ENCODE results near the gene USP30.

USP30 gene

DNA sequence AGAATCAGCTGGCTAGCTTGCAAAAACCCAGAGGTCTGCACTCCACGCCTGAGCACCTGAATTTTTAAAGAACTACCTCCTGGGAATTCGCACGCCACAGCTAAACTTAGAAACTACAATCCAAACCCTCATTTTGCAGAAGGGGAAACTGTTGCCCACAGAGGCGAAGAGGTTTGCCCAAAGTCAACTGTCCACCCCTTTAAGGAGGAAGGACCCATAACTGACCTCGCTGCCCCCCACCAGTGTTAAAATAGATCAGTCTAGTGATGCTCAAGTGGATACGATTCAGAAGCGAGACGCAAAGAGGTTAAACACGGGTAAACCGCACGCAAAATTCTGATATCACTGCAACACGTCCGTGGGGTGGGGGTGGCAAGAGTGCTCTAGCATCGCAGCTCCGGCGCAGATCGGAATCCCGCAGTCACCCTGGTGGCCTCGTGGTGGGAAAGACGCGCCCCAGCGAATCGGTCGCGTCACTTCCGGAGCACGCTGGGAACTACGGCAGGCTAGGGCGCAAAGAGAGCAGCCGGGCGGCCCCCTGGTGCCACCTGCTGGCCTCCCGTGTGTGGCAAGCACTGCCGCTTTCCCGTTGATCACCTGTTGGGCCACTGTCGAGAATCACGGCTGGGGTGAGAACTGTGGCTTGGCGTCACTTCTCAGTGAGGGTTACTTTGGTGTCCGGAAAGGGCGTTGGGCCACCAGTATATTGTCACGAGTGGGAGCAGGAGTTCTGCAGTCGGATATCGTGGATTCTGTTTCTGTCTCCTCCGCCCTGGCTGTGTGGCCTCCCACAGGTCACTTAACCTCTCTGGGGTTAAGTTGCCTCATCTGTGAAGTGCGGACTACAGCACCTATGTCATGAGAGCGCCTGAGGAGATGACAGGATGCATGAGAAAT, 40.9 kb downstream of the USP30 start, which contains the start of gene ALKBH2:
Gene ALKBH2, minus strand, starts transcription at position 451 of the 897 bp plus-strand sequence. CDS start 686 bp downstream, outside the sequence.
- Histone ChIP-seq H3K27me3 (no peaks in the 10 kb centered on the region), H3K27ac (peak within 1 kb of the TSS; percentile 69), H3K9ac (peak within 1 kb of the TSS; percentile 71)

GRCh38 chr12:109097140-109097434, 44.7 kb downstream of the USP30 start:
- no peak for TF ChIP-seq Cebpa-rat (IDR thresholded peaks at IDR 0.05)
- Histone ChIP-seq H3K4me2 (peak overlapping the region; percentile 98), H3K27ac (no peak overlapping the region), H4K20me1 (peaks cover 18% of the 10 kb centered on the region; the same call in 1 of the 2 replicates), H3K27me3 (no peaks in the 10 kb centered on the region), H3K9ac (peak overlapping the region; percentile 85), H3K36me3 (peaks cover 29% of the 10 kb centered on the region), H3K9me3 (no peaks in the 10 kb centered on the region), H3K4me1 (peaks cover 46% of the 10 kb centered on the region), H3K4me3 (peak overlapping the region; percentile 95)

More for the DNA sequence above, 40.9 kb downstream of the USP30 start, which contains the start of gene ALKBH2:
- Histone ChIP-seq H3K9me3 (no peaks in the 10 kb centered on the region), H3K4me2 (peak within 1 kb of the TSS; percentile 94), H3K36me3 (peaks cover 34% of the 10 kb centered on the region), H3K4me3 (peak within 1 kb of the TSS; percentile 64), H4K20me1 (0 out of 2 replicates have a peak, but pooled peaks cover 5% of the 10 kb centered on the region), H3K4me1 (peaks cover 68% of the 10 kb centered on the region)
- TF ChIP-seq Cebpa-rat (IDR thresholded peaks at IDR 0.05): no peak

DNA sequence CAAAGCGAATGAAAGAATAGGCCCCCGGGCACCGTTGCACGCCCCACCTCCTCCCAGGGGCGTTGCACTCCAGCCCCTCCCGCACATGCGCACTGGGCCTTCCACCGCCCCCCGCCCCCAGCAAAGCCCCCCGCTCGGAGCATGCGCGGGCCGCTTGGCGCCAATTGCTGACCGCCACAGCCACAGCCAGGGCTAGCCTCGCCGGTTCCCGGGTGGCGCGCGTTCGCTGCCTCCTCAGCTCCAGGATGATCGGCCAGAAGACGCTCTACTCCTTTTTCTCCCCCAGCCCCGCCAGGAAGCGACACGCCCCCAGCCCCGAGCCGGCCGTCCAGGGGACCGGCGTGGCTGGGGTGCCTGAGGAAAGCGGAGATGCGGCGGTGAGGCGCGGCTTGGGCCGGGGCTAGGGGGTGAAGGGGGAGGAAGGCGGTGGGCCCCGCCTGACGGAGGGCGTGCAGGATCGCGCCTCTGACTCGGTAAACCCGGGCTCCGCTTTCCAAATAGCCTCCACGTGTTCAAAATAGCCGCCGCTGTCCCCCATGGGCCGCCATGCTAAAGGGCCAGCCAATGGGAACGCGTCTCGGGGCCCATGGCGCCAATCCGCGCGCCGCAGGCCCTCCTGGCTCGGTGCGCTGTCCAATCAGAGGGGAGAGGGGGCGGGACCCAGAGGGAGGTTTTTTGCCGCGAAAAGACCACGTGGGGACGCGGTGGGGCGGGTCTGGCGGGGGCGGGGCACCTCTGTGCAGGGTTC, 45.2 kb downstream of the USP30 start, which contains the start of gene UNG:
Gene UNG, plus strand, starts transcription at position 163 of the 748 bp plus-strand sequence. Its CDS starts 83 bp downstream, at position 246.
- Histone ChIP-seq H4K20me1 (peaks cover 23% of the 10 kb centered on the region; the same call in 1 of the 2 replicates), H3K27me3 (no peaks in the 10 kb centered on the region), H3K4me2 (peak within 1 kb of the TSS; percentile 98), H3K36me3 (peaks cover 34% of the 10 kb centered on the region), H3K9me3 (no peaks in the 10 kb centered on the region), H3K9ac (peak within 1 kb of the TSS; percentile 86), H3K4me1 (peaks cover 41% of the 10 kb centered on the region), H3K4me3 (peak within 1 kb of the TSS; percentile 95), H3K27ac (peak within 1 kb of the TSS; percentile 83)
- no peak for TF ChIP-seq Cebpa-rat (IDR thresholded peaks at IDR 0.05)

DNA sequence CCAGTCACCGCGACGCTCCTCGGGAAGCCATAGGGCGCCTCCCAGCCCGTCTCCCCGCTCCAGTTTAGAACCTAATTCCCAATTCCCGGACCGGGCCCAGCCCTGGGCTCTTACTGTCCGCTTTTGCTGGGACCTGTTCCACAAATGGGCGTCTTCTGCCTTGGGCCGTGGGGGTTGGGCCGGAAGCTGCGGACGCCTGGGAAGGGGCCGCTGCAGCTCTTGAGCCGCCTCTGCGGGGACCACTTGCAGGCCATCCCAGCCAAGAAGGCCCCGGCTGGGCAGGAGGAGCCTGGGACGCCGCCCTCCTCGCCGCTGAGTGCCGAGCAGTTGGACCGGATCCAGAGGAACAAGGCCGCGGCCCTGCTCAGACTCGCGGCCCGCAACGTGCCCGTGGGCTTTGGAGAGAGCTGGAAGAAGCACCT, 45.8 kb downstream of the USP30 start:
- peaks cover 40% of the 10 kb centered on the region for H3K36me3 ChIP-seq
- TF ChIP-seq Cebpa-rat (IDR thresholded peaks at IDR 0.05): no peak

DNA sequence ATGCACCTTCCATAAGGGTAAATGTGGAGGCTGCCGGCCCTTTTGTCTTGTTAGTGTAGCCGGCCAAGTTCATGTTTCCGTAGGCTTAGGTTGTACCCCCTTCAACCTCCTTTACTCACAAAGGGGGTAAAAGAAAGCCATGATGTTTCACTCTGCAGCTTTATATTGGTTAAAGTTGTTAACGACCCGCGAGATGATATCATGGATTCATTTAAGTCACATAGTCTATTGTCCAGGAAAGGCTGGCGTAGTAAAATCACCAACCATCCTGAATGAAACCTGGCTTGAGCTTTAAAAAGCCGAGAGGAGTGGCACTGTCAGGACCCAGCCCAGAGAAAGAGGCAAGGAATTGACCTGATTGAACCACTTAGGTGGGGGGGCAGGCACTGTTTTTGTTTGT, 46.3 kb downstream of the USP30 start:
- H4K20me1 ChIP-seq: peaks cover 23% of the 10 kb centered on the region; the same call in 1 of the 2 replicates
- H3K27me3 ChIP-seq: no peaks in the 10 kb centered on the region
- no peaks in the 10 kb centered on the region for H3K9me3 ChIP-seq
- H3K9ac ChIP-seq: peak overlapping the region; percentile 86
- peak overlapping the region; percentile 95 for H3K4me3 ChIP-seq
- TF ChIP-seq Cebpa-rat (IDR thresholded peaks at IDR 0.05): no peak
- peaks cover 44% of the 10 kb centered on the region for H3K36me3 ChIP-seq
- peaks cover 32% of the 10 kb centered on the region for H3K4me1 ChIP-seq
- peak overlapping the region; percentile 76 for H3K27ac ChIP-seq
- H3K4me2 ChIP-seq: peak overlapping the region; percentile 98

More for the DNA sequence above, 45.8 kb downstream of the USP30 start:
- Histone ChIP-seq H3K9ac (peak overlapping the region; percentile 86), H3K4me2 (peak overlapping the region; percentile 98), H3K9me3 (no peaks in the 10 kb centered on the region), H3K27me3 (no peaks in the 10 kb centered on the region), H3K27ac (peak overlapping the region; percentile 76), H4K20me1 (peaks cover 23% of the 10 kb centered on the region; the same call in 1 of the 2 replicates), H3K4me3 (peak overlapping the region; percentile 95), H3K4me1 (peaks cover 35% of the 10 kb centered on the region)

- no peak overlapping the region for H3K27ac ChIP-seq
- H3K27me3 ChIP-seq: no peaks in the 10 kb centered on the region
- peaks cover 23% of the 10 kb centered on the region; the same call in 1 of the 2 replicates for H4K20me1 ChIP-seq
- no peak for TF ChIP-seq Cebpa-rat (IDR thresholded peaks at IDR 0.05)
- H3K4me1 ChIP-seq: peaks cover 27% of the 10 kb centered on the region
- H3K36me3 ChIP-seq: peaks cover 53% of the 10 kb centered on the region
- peak overlapping the region; percentile 86; the same call in 1 of the 2 replicates for H3K9ac ChIP-seq
- peak overlapping the region; percentile 95 for H3K4me3 ChIP-seq
- H3K9me3 ChIP-seq: no peaks in the 10 kb centered on the region
- peak overlapping the region; percentile 98 for H3K4me2 ChIP-seq
Observed at GRCh38 chr12:109099431-109100020, 47.1 kb downstream of the USP30 start.

- H4K20me1 ChIP-seq: peaks cover 32% of the 10 kb centered on the region; the same call in 1 of the 2 replicates
- peaks cover 65% of the 10 kb centered on the region for H3K36me3 ChIP-seq
- H3K4me3 ChIP-seq: no peak overlapping the region
- no peak overlapping the region for H3K9ac ChIP-seq
- peaks cover 27% of the 10 kb centered on the region for H3K4me1 ChIP-seq
- no peaks in the 10 kb centered on the region for H3K27me3 ChIP-seq
- H3K9me3 ChIP-seq: no peaks in the 10 kb centered on the region
- H3K4me2 ChIP-seq: no peak overlapping the region
- H3K27ac ChIP-seq: no peak overlapping the region
- TF ChIP-seq Cebpa-rat (IDR thresholded peaks at IDR 0.05): no peak
Observed at GRCh38 chr12:109100741-109101140, 48.4 kb downstream of the USP30 start.

DNA sequence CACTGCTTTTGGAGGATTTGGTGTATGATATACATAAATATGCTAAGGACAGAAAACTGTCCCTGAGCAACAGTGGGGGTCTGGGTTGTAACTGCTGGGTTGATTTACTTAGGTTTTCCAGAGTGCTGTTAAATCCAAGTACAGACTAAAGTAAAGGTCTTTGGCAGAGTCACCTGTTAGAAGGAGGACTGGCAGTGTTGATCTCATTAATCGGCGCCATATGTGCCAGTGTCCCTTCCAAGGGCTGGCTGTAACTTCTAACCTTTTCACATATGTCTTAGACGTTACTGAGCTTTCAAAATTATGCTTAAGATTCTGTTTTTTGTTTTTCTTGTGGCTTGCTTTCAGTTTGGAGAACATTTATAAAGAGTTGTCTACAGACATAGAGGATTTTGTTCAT, 50.1 kb downstream of the USP30 start:
- no peak overlapping the region for H3K4me2 ChIP-seq
- no peak overlapping the region for H3K27ac ChIP-seq
- H3K36me3 ChIP-seq: peaks cover 81% of the 10 kb centered on the region
- no peak for TF ChIP-seq Cebpa-rat (IDR thresholded peaks at IDR 0.05)
- peaks cover 40% of the 10 kb centered on the region; the same call in 1 of the 2 replicates for H4K20me1 ChIP-seq
- no peak overlapping the region for H3K9ac ChIP-seq
- no peaks in the 10 kb centered on the region for H3K27me3 ChIP-seq
- H3K4me3 ChIP-seq: no peak overlapping the region
- H3K9me3 ChIP-seq: no peaks in the 10 kb centered on the region
- peaks cover 17% of the 10 kb centered on the region for H3K4me1 ChIP-seq

GRCh38 chr12:109105176-109105575, 52.8 kb downstream of the USP30 start:
- H3K36me3 ChIP-seq: peaks cover 98% of the 10 kb centered on the region
- no peaks in the 10 kb centered on the region for H3K27me3 ChIP-seq
- no peak overlapping the region for H3K27ac ChIP-seq
- no peak for TF ChIP-seq Cebpa-rat (IDR thresholded peaks at IDR 0.05)
- no peak overlapping the region for H3K9ac ChIP-seq
- H4K20me1 ChIP-seq: peaks cover 28% of the 10 kb centered on the region; the same call in 1 of the 2 replicates
- no peaks in the 10 kb centered on the region for H3K9me3 ChIP-seq
- no peaks in the 10 kb centered on the region for H3K4me1 ChIP-seq
- no peak overlapping the region for H3K4me3 ChIP-seq
- H3K4me2 ChIP-seq: no peak overlapping the region
